SIG-M5 treated with dmso at 0.1 percent for 504 hours (cell line): ENCODE results near the gene KCNMB3.

Source experiments
- DNase-seq: peaks from one replicate; lab custom pipeline; 2025; ENCODE audit not compliant: unreplicated experiment; lab: John Stamatoyannopoulos, UW

The KCNMB3 gene

GRCh38 chr3:179200790-179201189 is 50.1 kb downstream of the KCNMB3 start:
- DNase-seq: no peak

- no peak for DNase-seq
These were observed 54.2 kb downstream of the KCNMB3 start for GRCh38 chr3:179196700-179197099.

- DNase-seq: no peak
These were observed 54.8 kb downstream of the KCNMB3 start for GRCh38 chr3:179196098-179196497.

- no peak for DNase-seq
These were observed 56.0 kb downstream of the KCNMB3 start for GRCh38 chr3:179194931-179195330.
